HepG2 (cell line): ENCODE results near the gene KPNB1. TPM values are rescaled to one million over a fixed set of nuclear protein-coding genes. Genes with fewer than 3 reads are reported as not detected.
A peak's percentile ranks its signal among the peaks of the same experiment; 100 is the strongest.

Experiments used
- AKAP8 ChIP-seq: sonication (generic); formaldehyde crosslinking; IDR thresholded peaks from 2 replicates; pipeline ENCODE4 v1.5.1; 2020; ENCODE audit warnings: mild to moderate bottlenecking, missing genetic modification reagents
- ARHGAP35 ChIP-seq: sonication (generic); formaldehyde crosslinking; IDR thresholded peaks from 2 replicates; pipeline ENCODE4 v1.9.0; 2022; ENCODE audit warnings: mild to moderate bottlenecking, inconsistent platforms, moderate library complexity, missing genetic modification reagents, borderline replicate concordance
- HNF1B ChIP-seq: sonication (generic); formaldehyde crosslinking; IDR thresholded peaks from 2 replicates; pipeline ENCODE4 v1.5.1; 2020; ENCODE audit warnings: mild to moderate bottlenecking, moderate library complexity, missing genetic modification reagents
- MXD4 ChIP-seq: IDR thresholded peaks from 2 replicates; pipeline ENCODE4 v1.6.1; 2016; ENCODE audit warnings: mild to moderate bottlenecking, missing biosample characterization, missing genetic modification reagents
- POGZ ChIP-seq: sonication (generic); formaldehyde crosslinking; IDR thresholded peaks from 2 replicates; pipeline ENCODE4 v1.4.0; 2020; ENCODE audit warnings: mild to moderate bottlenecking, missing genetic modification reagents
- POLR2G ChIP-seq: fragments of 200-400 bp; formaldehyde crosslinking; IDR thresholded peaks from 2 replicates; pipeline ENCODE4 v1.6.1; 2018; ENCODE audit warnings: mild to moderate bottlenecking, low read depth, low read length, moderate library complexity
- RAD21 ChIP-seq: fragments of 450-650 bp; formaldehyde crosslinking; IDR thresholded peaks from 2 replicates; pipeline ENCODE4 v1.5.0; 2020; ENCODE audit warnings: mild to moderate bottlenecking
- SMC3 ChIP-seq: IDR thresholded peaks from 2 replicates; pipeline ENCODE4 v1.6.1; 2011; ENCODE audit warnings: low read length, improper control_type of control experiment
- SRSF9 ChIP-seq: fragments of 200-400 bp; formaldehyde crosslinking; IDR thresholded peaks from 2 replicates; pipeline ENCODE4 v1.6.1; 2018; ENCODE audit warnings: borderline replicate concordance, mild to moderate bottlenecking, low read depth, low read length; ENCODE audit not compliant: insufficient read depth, poor library complexity, severe bottlenecking
- TBL1XR1 ChIP-seq: fragments of 150-350 bp; IDR thresholded peaks from 2 replicates; pipeline ENCODE4 v1.6.1; 2014; ENCODE audit warnings: borderline replicate concordance, low read length; ENCODE audit not compliant: partially characterized antibody
- ZNF331 ChIP-seq: sonication (generic); formaldehyde crosslinking; IDR thresholded peaks from 2 replicates; pipeline ENCODE4 v1.4.0; 2020; ENCODE audit warnings: missing genetic modification reagents
- ZNF414 ChIP-seq: sonication (generic); formaldehyde crosslinking; IDR thresholded peaks from 2 replicates; pipeline ENCODE4 v1.5.0; 2020; ENCODE audit warnings: missing genetic modification reagents
- ZNF546 ChIP-seq: sonication (generic); formaldehyde crosslinking; conservative IDR thresholded peaks from 2 replicates; pipeline ENCODE4 v1.8.1; 2023; ENCODE audit warnings: mild to moderate bottlenecking, missing genetic modification reagents
- polyA plus RNA-seq, 8 experiments: library from polyadenylated mRNA; depleted of rRNA in 3 of 8; stranded (reverse) in 7 of 8; unstranded in 1 of 8; fragments of >200 nt; fragmentation: Illumina TruSeq in 4 of 8; extraction: Trizol in 4 of 8; gene quantifications; 2 replicates each; pipeline versions ENCODE4 v1.2.1 to v1.2.3, GENCODE V29; 2011 to 2016; ENCODE audit warnings: low read depth in 4 of 8, missing spikeins in 1 of 8, mixed read lengths in 1 of 8; ENCODE audit not compliant: insufficient read depth in 1 of 8
- total RNA-seq, 5 experiments: library from RNA; depleted of rRNA; stranded (reverse); fragments of >200 nt; fragmentation: Illumina TruSeq; extraction: Trizol; gene quantifications; 2 replicates each; pipeline ENCODE4 v1.2.3, GENCODE V29; 2016; ENCODE audit warnings: low read depth in 1 of 5
- TF ChIP-seq, protein P1 (sequence below): sonication (generic); formaldehyde crosslinking; IDR thresholded peaks from 2 replicates; pipeline ENCODE4 v1.4.0; 2020; ENCODE audit warnings: missing genetic modification reagents, mild to moderate bottlenecking, borderline replicate concordance
- TF ChIP-seq, protein P2 (sequence below): sonication (generic); formaldehyde crosslinking; IDR thresholded peaks from 2 replicates; pipeline ENCODE4 v1.8.0; 2022; ENCODE audit warnings: mild to moderate bottlenecking, missing genetic modification reagents, moderate library complexity

The KPNB1 gene
- total and polyA plus RNA-seq, 2 of the 13 experiments (the other 11 are each of a cell fraction or from before 2014, with no cell fraction given) = 164 to 424 TPM

GRCh38 chr17:47615766-47616424 lies 33.8 kb upstream of the KPNB1 start (continued):
- peak; percentile 26; the same call in 1 of the 2 replicates for TF ChIP-seq ZNF414 (CRISPR knock-in tag)
- no peak for TF ChIP-seq ZNF546 (CRISPR knock-in tag)
- TF ChIP-seq, protein P1, sequence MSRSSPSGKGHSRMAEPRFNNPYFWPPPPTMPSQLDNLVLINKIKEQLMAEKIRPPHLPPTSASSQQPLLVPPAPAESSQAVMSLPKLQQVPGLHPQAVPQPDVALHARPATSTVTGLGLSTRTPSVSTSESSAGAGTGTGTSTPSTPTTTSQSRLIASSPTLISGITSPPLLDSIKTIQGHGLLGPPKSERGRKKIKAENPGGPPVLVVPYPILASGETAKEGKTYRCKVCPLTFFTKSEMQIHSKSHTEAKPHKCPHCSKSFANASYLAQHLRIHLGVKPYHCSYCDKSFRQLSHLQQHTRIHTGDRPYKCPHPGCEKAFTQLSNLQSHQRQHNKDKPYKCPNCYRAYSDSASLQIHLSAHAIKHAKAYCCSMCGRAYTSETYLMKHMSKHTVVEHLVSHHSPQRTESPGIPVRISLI (CRISPR knock-in tag) = no peak
- TF ChIP-seq TBL1XR1 = no peak
- no peak for TF ChIP-seq AKAP8 (CRISPR knock-in tag)
- TF ChIP-seq, protein P2, sequence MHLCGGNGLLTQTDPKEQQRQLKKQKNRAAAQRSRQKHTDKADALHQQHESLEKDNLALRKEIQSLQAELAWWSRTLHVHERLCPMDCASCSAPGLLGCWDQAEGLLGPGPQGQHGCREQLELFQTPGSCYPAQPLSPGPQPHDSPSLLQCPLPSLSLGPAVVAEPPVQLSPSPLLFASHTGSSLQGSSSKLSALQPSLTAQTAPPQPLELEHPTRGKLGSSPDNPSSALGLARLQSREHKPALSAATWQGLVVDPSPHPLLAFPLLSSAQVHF = no peak
- peak; percentile 56; the same call in 1 of the 2 replicates for TF ChIP-seq SMC3
- 0 out of 2 replicates have a peak, but pooled peaks have one; percentile 20 for TF ChIP-seq HNF1B (CRISPR knock-in tag)
- TF ChIP-seq RAD21 (CRISPR knock-in tag) = peak; percentile 54
- TF ChIP-seq POGZ (CRISPR knock-in tag) = no peak
- TF ChIP-seq ARHGAP35 (CRISPR knock-in tag) = no peak
- no peak for TF ChIP-seq SRSF9
- no peak for TF ChIP-seq POLR2G
- no peak for TF ChIP-seq ZNF331 (CRISPR knock-in tag)
- TF ChIP-seq MXD4 = no peak
